HG02870 (cell line): Measurements from ENCODE around the gene MAP1B.

Experiments
- ATAC-seq: cut with Tn5 transposase; IDR thresholded peaks from one replicate; pipeline ENCODE4 v1.9.1; 2021; ENCODE audit warnings: mild to moderate bottlenecking, moderate library complexity; ENCODE audit not compliant: unreplicated experiment

MAP1B gene

DNA sequence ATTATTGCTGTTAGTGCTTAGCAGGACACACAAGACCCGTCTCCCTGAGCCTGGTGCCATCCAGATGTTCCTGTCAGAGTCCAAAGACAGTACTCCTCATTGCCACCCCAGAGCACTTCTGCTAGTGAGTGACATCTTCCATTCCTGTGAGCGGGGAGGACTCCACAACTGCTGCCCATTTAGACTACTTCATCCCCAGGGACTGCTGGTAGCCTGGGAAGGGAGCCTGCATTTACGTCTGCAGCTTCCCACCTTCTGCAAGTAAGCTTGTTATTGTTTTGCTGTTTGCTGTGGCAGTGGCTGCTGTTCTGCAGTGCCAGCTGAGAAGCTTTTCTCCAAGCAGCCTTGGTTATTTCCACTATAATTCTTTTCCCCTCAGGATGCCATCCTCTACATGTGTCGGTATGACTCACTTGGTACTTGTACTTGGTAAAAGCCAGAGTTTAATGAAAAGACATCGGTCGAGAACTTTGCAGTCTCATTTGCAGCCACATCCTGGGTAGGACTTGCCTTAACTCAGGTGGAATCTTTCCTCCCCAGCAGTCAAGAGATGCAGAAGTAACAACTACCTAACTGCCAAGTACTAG, 10.6 kb upstream of the MAP1B start:
- no peak for ATAC-seq

DNA sequence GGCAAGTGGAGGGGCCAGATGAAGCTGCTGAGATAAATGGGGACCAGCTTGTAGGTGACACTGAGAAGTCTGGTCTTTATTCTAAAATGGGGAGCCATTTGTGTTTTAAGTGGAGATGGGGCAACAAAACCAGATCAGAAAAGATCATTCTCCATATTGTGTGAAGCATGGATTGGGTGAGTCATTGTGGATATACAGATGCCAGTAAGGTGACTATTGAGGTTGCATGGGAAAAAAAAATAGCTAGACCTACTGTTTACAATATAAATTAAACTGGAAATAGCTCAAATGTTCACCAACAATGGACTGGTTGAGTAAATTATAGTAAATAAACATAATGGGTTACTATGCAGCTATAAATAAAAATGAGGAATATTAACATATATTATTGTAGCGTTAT, 5.4 kb upstream of the MAP1B start:
- no peak for ATAC-seq

DNA sequence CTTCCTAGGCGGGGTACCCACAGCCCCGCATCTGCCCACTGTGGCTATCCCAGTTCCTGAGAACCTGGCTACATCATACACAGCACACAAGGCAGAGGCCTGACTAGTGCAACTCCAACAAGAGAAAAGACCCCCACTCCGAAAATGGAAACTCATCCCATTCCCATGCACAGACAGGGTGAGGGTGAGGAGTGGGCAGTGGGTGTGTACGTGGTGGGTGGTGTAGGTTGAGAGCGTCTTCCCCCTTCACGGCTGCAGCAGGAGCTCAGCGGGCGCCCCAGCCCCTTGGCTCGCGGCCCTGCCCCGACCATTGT, 501 bp upstream of the MAP1B start:
- no peak for ATAC-seq

DNA sequence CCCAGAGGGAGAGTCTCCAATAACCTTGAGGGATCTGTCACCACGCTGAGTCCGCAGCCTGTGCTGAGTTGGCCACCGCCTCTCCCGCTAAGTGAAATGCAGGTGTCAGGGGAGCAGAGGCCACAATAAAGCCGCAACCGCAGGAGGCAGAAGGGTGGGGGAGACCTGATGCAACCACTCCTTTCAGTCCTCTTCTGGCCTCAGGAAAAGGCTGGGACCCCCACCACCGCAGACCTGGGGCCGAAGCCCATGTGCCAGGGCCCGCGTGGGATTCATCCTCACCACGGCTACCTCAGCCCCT, 576 bp downstream of the MAP1B start:
- ATAC-seq: no peak

DNA sequence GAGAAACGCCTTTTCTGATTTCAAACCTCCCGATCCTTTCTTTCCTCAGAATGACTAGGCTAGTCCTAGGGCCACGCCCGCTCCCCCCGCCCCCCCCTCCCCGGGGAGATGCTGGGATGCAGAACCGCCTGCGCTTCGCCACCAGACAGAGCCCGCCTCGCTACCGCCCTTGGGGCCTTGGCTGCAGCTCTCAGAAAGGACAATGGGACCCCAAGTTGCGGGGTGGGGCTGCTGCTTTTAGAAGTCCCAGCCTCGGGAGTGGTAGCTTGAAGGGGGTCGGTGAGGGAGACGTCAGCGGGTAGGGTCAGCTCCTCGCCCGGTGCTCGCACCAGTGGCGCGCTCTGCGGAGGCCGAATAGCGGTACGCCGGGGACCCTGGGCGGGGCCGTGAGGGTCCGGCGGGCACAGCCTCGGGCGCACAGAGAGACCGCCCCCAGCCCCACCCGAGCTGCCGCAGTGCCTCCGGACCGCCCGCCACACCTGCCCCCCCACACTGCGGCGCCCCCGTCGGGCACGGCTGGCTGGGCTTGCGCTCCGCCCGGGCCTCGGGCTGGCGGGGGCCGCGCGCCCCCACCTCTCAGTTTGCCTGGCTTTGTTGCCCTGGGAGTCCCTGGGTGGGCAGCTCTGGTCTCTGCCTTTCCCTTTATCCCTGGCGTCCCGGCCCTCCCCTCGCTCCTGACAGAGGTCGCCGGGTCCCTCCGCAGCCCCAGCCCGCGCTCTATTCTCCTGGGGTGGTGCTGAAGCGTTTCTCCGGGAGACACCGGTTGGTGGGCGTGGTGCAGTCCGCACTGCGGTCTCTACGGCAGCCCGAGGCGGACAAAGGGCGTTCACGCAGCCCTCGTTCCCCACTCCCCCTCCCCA, 1.2 kb downstream of the MAP1B start:
- no peak for ATAC-seq

DNA sequence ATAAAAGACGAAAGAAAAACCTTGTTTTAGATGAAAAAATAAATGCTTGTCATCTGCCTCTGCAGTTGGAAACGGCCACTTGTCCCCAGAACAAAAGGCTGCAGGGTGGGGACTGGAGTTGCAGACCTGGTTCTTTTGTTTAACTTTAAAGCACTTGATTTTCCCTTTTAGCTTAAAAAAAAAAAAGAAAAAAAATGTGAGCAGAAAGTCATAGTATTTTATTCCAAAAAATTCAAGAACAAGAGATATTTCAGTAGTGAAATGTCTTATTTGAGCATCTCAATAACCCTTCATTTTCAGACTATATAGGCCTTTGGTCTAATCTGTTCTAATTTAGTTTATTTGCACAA, 1.8 kb downstream of the MAP1B start:
- no peak for ATAC-seq

DNA sequence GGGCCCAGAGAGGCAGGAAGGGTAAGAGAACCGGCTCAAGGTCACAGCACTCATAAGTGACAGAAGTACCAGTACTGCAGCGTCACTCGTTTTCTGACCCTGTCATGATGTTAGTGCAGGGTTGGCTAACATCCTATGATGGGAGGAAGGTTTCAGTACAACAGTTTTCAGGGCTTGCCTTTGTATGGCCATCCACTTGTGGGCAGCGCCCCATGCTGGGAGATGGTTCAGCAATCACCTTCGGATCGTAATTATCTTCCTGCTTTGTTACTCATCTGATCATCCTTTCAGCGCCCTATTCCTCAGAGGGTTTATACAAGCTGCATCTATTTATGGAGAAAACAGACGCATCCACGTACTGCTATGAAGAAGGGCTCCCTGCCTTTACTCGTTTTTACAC, 2.4 kb downstream of the MAP1B start:
- ATAC-seq: no peak

DNA sequence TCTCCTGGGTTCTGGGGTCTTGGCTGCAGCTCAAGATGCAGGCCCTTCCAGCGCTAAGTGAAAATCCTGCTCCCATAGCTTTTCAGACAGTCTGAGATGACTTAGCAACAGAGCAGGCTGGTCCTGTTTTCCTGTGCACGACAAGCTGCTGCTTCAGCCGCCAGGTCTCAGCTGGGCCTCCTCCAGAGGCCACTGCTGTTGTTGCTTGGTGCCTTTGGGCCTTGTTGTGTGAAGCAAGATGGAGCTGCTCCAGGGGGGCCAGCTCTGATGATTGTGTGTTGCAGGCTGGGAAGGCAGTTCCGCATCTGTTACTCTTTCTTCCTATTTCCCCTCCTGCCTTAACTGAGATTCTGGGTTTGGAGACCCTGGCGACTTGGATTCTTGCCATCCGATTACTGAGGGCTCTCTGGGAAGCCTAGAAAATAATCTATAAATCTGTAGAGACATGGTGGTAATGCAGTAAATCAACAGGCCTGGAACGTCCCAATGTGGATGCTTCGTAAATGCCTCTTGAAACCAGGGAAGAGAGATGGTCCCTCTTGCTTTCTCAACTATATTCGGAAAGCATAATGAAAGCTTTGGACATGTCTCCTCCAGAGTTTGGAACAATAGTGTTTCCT, 3.2 kb downstream of the MAP1B start:
- ATAC-seq: no peak

DNA sequence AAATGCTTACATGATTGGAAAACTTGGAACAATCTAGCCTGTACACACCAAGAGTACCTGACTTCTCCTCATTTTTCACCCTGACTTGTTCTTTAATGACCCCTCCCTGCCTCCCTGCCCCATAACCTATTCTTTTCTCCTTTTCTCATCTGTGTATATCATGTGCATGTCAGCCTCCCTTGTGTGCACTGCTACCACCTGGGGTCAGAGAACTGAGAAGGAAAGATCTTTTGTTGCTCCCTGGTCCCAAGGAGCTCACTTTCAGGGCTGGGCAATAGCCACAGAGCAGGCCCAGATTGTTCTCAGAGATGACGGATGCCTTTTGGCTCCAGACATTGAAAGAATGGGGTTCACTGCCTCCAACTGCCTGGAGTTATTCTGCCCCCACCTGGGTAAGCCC, 5.1 kb downstream of the MAP1B start:
- no peak for ATAC-seq

DNA sequence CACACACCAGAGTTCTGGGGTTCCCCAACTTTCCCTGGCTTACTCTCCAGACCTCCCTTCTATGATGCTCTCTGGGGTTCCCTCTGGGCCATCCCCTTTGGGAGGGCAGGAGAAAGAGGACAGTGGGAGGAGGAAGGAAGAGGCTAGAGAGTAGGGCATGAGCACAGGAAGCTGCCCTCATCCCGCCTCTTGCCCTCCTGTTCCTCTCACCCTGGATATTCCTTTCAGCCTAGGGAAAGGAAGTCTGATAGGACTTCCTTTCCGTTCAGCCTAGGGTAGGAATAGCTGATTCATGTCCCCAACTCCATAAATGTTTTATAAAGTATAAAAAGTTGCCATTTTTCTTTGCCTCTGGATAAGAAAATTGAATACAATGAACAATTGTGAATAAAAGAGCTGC, 7.4 kb downstream of the MAP1B start:
- no peak for ATAC-seq

DNA sequence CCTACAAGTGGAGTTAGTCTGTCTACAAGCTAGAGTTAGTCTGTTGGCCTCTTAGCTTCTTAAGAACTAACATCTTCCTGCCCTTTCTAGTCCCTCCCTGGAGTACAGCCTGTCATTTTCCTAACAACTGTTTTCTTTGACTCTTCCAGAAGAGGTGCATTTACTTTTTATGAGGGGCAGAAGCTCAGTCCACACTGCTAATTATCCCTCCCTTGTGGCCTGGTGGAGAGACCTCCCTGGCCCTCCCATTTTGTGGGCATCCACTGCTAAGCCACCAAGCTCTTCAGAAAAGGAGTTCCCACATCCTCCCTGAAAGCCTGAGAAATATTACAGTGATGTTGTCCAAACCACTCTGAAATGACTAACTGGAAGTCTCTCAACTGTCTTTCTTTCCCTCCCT, 8.0 kb downstream of the MAP1B start:
- ATAC-seq: no peak

DNA sequence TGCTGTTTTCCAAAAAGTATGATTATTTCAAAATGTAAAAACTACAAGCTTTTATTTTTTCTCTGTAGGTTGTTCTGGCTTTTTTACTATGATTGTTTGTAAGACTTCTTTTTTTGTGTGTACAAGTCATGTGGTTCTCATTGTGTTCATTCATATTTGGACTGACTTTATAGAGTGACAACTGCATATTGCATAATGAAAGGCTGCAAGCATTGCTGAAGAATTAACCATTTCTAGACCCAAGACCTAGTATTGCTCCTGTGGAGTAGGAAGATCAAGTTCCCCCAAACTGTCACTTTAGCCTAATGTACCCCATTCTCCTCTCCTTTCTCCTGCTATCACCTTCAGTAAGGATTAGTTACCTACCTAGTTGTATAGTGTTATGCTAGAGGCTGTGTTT, 10.0 kb downstream of the MAP1B start:
- ATAC-seq: no peak

DNA sequence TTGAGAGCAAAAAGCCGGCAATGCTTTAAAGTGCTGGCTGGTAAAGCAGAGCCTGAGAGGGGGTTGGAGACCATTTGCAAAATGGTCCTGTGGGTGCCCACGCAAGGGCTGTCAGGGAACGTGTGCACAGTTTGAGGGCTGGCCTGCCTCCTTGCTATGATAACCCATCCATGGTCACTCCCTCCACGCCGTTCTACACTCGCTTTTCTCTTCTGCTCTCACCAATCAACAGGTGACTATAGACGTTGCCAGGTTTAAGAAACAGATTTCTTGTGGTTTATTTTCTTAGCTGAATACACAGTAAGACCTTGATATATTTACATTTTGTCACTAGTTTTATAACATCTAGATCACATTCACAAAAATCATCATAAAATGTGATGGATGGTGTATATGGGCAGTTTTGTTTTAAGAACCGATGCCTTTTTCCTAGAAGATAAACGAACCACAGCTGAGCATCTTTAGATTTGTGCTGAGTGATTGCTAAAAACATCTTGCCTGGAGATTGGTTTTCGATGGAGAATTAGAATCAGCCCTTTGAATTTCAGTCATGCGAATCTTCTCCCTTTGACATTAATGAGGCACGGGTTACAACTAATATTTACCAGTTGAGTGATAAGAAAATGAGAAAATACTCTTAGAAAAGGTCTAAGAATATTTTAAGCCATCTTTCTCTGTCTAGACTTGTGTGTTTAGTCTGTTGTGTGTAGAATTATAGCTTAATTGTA, 13.9 kb downstream of the MAP1B start:
- ATAC-seq: no peak

DNA sequence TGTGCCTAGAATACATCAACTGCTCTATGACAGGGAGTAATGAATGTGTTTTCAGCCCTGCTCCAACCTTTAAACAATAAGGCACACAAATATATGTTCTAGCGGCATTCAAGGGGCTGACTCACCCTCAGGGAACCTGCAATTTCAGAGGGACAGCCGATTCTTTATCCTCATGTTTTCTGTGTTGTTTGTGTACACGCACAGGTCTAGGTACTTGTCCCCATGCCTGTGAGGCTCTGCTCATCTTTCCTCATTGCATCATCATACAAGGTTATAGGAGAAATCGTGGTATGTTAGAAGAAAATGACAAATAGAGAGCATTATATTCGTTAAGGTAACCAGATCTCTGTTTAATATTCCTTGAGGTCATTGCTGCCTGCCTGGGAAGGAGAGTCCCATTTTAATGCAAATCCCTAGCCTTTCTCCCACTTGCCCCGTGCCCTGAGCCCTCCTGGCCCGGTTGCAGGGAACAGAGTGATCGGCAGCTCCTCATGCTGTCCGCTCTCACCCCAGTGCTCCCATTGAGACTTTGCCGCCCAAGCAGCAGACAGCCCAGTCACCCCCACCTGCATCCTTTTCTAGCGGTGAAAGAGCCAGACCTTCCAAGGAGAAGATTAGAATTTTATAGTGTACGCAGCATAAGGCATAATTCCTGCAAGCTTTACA, 14.6 kb downstream of the MAP1B start:
- ATAC-seq: no peak

DNA sequence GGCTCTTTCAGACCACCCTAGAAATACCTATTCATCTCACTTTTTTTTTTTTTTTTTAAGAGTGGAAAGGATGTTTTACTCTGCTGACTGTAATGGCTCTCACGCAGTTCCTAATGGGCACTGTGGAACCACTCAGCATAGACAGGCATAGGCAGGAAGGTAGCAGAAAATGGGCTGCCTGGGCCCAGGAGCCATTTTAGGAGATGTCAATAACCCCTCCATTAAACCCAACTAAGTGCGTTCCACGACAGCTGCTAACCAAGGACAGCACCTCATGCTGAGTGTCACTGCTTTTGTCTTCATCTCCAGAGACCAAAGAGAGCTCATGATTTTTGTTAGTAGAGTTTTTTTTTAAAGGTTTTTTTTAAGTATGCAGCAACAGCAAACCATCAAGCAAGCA, 15.3 kb downstream of the MAP1B start:
- no peak for ATAC-seq

DNA sequence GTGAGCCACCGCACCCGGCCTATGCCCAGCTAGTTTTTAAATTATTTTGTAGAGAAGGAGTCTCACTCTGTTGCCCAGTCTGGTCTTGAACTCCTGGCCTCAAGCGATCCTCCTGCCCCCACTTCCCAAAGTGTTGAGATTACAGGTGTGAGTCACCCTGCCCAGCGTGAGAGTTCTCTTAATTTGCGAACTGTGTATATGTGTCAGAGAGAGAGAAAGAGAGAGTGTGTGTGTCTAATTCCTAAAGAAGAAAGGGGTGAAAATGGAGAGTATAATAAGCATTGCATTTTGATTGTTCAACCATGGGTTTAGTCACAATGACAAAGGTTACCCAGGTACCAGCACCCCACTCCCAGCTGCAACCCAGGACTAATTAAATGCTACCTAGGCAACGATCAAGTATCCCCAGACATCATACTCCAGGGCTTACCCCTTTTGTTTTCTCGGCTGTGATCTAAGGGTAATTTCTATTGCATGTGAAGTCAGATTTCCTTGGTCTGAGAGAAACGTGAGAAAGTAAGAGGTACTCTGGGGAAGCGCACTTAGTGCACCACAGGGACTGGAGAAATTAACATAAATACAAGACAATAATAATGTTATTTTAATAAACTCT, 16.6 kb downstream of the MAP1B start:
- ATAC-seq: no peak

DNA sequence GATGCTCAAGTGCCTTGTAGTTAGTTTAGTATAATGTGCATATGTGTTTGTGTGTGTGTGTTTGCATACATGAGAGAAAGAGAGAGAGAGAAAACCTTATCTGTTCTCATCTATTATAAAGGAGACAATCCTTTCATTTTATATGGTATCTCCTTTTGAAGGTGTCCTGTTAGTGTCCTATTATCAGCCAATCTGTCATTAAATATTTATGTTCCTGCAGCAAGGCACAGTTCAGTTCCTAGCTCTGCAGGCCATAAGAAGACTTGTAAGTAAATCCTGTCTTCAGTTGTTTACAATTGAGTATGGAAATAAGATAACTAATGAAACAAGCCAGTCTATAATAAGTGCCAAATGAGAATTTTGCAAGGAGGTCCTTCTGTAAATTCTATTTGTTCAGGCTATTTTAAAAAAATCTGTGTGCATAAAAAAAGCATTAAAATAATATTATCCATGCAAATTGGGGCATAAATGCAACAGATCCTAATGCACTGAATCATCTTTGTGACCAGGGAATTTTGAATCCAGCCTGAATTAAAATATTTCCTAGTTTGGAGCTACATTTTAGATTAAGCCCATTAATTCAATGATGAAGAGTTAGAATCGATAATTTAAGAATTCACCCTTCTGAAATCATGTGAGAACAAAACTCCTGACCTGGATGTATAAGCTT, 18.1 kb downstream of the MAP1B start:
- no peak for ATAC-seq

DNA sequence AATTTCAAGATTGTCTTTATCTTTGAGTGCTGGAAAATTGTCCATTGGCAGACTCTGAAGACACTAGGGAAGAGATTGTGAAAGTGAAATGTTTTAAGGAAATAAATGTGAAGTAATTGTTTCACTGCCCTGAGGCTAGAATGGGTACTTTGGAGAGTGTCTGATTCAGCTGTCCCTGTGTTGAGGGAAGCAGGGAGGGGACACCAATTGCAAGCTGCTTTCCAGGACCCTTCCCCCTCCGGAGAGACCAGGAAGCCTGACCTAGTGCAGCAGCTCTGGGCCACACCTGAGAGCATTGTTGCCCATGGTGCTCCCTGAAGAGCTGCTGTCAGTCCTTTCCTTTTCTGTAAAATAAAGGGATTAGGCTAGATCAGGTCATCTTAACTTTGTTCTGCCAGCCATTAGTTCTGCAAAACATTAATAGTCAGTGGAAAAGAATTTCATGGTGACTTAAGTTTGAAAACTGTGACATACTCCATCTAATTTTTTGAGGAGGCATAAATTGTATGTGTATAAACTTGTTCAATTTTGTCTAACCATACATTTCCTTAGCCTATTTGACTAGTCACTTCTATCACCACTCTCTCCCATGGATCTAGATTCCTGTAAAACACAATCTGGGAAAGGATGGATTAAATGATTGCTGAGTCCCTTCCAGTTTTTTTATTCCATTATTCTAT, 18.8 kb downstream of the MAP1B start:
- ATAC-seq: no peak

DNA sequence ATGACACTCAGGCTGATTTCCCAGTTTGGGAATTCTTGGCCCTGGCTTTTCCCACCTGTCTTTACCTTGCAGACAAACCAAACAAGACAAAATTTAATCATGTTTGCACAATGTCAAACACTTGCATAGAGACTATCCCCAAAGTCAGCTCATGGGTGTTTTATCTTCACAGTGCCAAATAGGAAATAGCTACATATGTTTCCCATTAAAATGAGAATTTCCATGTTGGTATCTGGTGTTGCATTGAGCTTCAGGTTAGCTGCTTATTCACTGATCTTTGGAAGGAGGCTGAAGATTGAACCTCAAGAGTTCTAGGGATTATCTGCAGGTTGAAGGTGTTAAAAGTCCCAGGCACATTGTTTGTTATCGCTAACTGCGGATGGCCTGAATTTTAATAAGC, 19.5 kb downstream of the MAP1B start:
- no peak for ATAC-seq

DNA sequence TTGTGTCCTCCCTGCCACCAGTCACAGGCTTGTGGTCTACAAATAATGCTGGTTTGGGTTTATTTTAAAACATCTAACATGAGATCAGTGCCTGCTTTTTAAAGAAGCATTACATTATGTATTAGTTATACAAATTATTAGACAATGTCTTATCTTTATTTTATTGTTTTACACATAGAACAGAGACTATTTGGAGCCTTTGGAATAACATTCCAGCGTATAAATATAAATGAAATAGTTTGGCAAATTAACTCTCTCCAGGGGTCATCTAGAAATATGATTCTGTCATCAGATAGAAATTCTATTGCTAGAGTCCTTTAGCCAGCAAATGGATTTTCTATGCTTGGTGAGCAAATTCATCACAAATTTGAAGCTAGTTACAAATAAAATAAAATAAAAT, 22.4 kb downstream of the MAP1B start:
- no peak for ATAC-seq
